ENCODE results near the gene SNX8. TPM values are rescaled to one million over a fixed set of nuclear protein-coding genes. Genes with fewer than 3 reads are reported as not detected.

SNX8 gene
- total and polyA plus RNA-seq, 2 of the 13 experiments (the other 11 are each of a cell fraction or from before 2014, with no cell fraction given): 20.6 to 45.2 TPM

DNA sequence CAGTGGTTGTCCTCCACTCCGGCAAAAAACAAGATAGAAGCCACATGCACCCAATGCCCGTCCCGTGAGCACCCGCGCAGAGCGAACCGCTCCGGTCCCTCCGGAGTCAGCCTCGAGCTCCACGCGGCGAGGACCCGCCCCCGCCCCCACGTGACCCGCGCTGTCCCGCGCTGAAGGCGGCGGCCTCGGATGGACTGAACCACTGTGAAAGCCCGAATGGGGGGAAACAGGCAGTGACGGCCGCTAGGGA is 39.6 kb upstream of the SNX8 start (continued):
- TF ChIP-seq PITX1 (CRISPR knock-in tag; IDR thresholded peaks at IDR 0.05) (peak; percentile 80; the same call in 1 of the 2 replicates), PAX8 (CRISPR knock-in tag; IDR thresholded peaks at IDR 0.05; ENCODE audit: borderline replicate concordance) (no peak), DPF2 (CRISPR knock-in tag; IDR thresholded peaks at IDR 0.05; ENCODE audit: borderline replicate concordance, low read depth) (no peak), MTA1 (CRISPR knock-in tag; IDR thresholded peaks at IDR 0.05; ENCODE audit: borderline replicate concordance) (no peak), MLLT10 (CRISPR knock-in tag; IDR thresholded peaks at IDR 0.05) (no peak), ZSCAN22 (CRISPR knock-in tag; IDR thresholded peaks at IDR 0.05) (no peak), ZNF292 (CRISPR knock-in tag; IDR thresholded peaks at IDR 0.05; ENCODE audit: borderline replicate concordance, low read depth) (no peak), ZNF530 (CRISPR knock-in tag; IDR thresholded peaks at IDR 0.05; ENCODE audit: low read depth) (no peak; the same call in 1 of the 2 replicates), MAFF (IDR thresholded peaks at IDR 0.05; ENCODE audit: low read depth, low read length) (no peak), XBP1 (CRISPR knock-in tag; IDR thresholded peaks at IDR 0.05) (no peak), ZNF24 (IDR thresholded peaks at IDR 0.05) (no peak), HNF4G (IDR thresholded peaks at IDR 0.05; ENCODE audit: borderline replicate concordance, low read depth, low read length) (no peak), HNF4G (CRISPR knock-in tag; IDR thresholded peaks at IDR 0.05; ENCODE audit: borderline replicate concordance, low read depth) (no peak), JARID2 (CRISPR knock-in tag; IDR thresholded peaks at IDR 0.05; ENCODE audit: insufficient replicate concordance) (no peak), ZNF296 (CRISPR knock-in tag; conservative IDR thresholded peaks at IDR 0.05) (peak; percentile 73), CENPT (CRISPR knock-in tag; IDR thresholded peaks at IDR 0.05; ENCODE audit: low read depth) (peak; percentile 63; the same call in 1 of the 2 replicates), TBX3 (IDR thresholded peaks at IDR 0.05; ENCODE audit: borderline replicate concordance) (0 out of 2 replicates have a peak, but pooled peaks have one; percentile 31), CENPX (CRISPR knock-in tag; IDR thresholded peaks at IDR 0.05) (no peak), ZNF83 (CRISPR knock-in tag; IDR thresholded peaks at IDR 0.05; ENCODE audit: borderline replicate concordance) (peak; percentile 68; the same call in 1 of the 2 replicates), PPARG (CRISPR knock-in tag; conservative IDR thresholded peaks at IDR 0.05) (0 out of 2 replicates have a peak, but pooled peaks have one; percentile 19)
- TF ChIP-seq, protein P1, sequence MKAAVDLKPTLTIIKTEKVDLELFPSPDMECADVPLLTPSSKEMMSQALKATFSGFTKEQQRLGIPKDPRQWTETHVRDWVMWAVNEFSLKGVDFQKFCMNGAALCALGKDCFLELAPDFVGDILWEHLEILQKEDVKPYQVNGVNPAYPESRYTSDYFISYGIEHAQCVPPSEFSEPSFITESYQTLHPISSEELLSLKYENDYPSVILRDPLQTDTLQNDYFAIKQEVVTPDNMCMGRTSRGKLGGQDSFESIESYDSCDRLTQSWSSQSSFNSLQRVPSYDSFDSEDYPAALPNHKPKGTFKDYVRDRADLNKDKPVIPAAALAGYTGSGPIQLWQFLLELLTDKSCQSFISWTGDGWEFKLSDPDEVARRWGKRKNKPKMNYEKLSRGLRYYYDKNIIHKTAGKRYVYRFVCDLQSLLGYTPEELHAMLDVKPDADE (CRISPR knock-in tag; IDR thresholded peaks at IDR 0.05): peak; percentile 95; the same call in 1 of the 2 replicates
- TF ChIP-seq, protein P2, sequence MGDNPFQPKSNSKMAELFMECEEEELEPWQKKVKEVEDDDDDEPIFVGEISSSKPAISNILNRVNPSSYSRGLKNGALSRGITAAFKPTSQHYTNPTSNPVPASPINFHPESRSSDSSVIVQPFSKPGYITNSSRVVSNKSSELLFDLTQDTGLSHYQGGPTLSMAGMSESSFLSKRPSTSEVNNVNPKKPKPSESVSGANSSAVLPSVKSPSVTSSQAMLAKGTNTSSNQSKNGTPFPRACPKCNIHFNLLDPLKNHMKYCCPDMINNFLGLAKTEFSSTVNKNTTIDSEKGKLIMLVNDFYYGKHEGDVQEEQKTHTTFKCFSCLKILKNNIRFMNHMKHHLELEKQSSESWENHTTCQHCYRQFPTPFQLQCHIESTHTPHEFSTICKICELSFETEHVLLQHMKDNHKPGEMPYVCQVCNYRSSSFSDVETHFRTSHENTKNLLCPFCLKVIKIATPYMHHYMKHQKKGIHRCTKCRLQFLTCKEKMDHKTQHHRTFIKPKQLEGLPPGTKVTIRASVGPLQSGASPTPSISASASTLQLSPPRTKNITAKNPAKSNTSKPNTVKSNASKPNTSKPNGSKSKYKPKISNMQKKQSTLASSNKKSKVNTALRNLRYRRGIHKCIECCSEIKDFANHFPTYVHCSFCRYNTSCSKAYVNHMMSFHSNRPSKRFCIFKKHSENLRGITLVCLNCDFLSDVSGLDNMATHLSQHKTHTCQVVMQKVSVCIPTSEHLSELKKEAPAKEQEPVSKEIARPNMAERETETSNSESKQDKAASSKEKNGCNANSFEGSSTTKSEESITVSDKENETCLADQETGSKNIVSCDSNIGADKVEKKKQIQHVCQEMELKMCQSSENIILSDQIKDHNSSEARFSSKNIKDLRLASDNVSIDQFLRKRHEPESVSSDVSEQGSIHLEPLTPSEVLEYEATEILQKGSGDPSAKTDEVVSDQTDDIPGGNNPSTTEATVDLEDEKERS (CRISPR knock-in tag; IDR thresholded peaks at IDR 0.05): peak; percentile 79
- TF ChIP-seq, protein P3, sequence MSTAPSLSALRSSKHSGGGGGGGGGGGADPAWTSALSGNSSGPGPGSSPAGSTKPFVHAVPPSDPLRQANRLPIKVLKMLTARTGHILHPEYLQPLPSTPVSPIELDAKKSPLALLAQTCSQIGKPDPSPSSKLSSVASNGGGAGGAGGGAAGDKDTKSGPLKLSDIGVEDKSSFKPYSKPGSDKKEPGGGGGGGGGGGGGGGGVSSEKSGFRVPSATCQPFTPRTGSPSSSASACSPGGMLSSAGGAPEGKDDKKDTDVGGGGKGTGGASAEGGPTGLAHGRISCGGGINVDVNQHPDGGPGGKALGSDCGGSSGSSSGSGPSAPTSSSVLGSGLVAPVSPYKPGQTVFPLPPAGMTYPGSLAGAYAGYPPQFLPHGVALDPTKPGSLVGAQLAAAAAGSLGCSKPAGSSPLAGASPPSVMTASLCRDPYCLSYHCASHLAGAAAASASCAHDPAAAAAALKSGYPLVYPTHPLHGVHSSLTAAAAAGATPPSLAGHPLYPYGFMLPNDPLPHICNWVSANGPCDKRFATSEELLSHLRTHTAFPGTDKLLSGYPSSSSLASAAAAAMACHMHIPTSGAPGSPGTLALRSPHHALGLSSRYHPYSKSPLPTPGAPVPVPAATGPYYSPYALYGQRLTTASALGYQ (CRISPR knock-in tag; IDR thresholded peaks at IDR 0.05): peak; percentile 41; the same call in 1 of the 2 replicates
- TF ChIP-seq, protein P4, sequence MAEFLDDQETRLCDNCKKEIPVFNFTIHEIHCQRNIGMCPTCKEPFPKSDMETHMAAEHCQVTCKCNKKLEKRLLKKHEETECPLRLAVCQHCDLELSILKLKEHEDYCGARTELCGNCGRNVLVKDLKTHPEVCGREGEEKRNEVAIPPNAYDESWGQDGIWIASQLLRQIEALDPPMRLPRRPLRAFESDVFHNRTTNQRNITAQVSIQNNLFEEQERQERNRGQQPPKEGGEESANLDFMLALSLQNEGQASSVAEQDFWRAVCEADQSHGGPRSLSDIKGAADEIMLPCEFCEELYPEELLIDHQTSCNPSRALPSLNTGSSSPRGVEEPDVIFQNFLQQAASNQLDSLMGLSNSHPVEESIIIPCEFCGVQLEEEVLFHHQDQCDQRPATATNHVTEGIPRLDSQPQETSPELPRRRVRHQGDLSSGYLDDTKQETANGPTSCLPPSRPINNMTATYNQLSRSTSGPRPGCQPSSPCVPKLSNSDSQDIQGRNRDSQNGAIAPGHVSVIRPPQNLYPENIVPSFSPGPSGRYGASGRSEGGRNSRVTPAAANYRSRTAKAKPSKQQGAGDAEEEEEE (CRISPR knock-in tag; IDR thresholded peaks at IDR 0.05; ENCODE audit: borderline replicate concordance): no peak

All from HepG2 (cell line).